ENCODE measurements around the gene ALKBH5. TPM values are rescaled to one million over a fixed set of nuclear protein-coding genes. Genes with fewer than 3 reads are reported as not detected.
A peak's percentile ranks its signal among the peaks of the same experiment; 100 is the strongest.

The ALKBH5 gene
- total RNA-seq, 1 experiment from 2014 or later: 119 TPM

GRCh38 chr17:18247613-18248001, 64.0 kb downstream of the ALKBH5 start:
- ChIA-PET POLR2A (ENCODE audit: low non-redundant PET) (no interaction called here), CTCF (no interaction called here)
- peaks cover 39% of the 10 kb centered on the region for H3K36me3 ChIP-seq (ENCODE audit: insufficient read depth, low read length, poor library complexity, severe bottlenecking)
- no TSS peak for BruUV-seq (replicated peaks)
- H3K27me3 ChIP-seq (replicated peaks; ENCODE audit: insufficient read depth, low read depth, low read length, poor library complexity): no peaks in the 10 kb centered on the region
- no peaks in the 10 kb centered on the region for H3K9me3 ChIP-seq (ENCODE audit: low read depth, low read length, poor library complexity, severe bottlenecking)
- H3K4me3 ChIP-seq (ENCODE audit: low read depth, low read length, poor library complexity, severe bottlenecking): no peak overlapping the region
- H3K4me1 ChIP-seq (ENCODE audit: insufficient read depth, low read length, poor library complexity, severe bottlenecking): no peaks in the 10 kb centered on the region
- DNase-seq (ENCODE audit: low spot score): no peak
- intact Hi-C loops (cut with micrococcal nuclease; ENCODE audit: unreplicated experiment): no loop called here
- TF ChIP-seq CTCF (conservative IDR thresholded peaks at IDR 0.05; ENCODE audit: low read depth, low read length): no peak
- TF ChIP-seq EZH2 (IDR thresholded peaks at IDR 0.05; ENCODE audit: borderline replicate concordance, low read depth, low read length, poor library complexity, severe bottlenecking): no peak
- H3K27ac ChIP-seq (ENCODE audit: low read depth, low read length, poor library complexity, severe bottlenecking): no peak overlapping the region

GRCh38 chr17:18248300-18248731, 64.7 kb downstream of the ALKBH5 start:
- no TSS peak for BruUV-seq (replicated peaks)
- H3K27me3 ChIP-seq (replicated peaks; ENCODE audit: insufficient read depth, low read depth, low read length, poor library complexity): no peaks in the 10 kb centered on the region
- DNase-seq (ENCODE audit: low spot score): peak; percentile 84
- ChIA-PET CTCF (interaction anchor here (0.6 kb wide), 1 partner anchor 352 kb away, joined by 5 read pairs; no protein-coding TSS in a partner anchor), POLR2A (ENCODE audit: low non-redundant PET) (no interaction called here)
- H3K4me1 ChIP-seq (ENCODE audit: insufficient read depth, low read length, poor library complexity, severe bottlenecking): no peaks in the 10 kb centered on the region
- intact Hi-C loops (cut with micrococcal nuclease; ENCODE audit: unreplicated experiment): no loop called here
- H3K9me3 ChIP-seq (ENCODE audit: low read depth, low read length, poor library complexity, severe bottlenecking): no peaks in the 10 kb centered on the region
- peaks cover 39% of the 10 kb centered on the region for H3K36me3 ChIP-seq (ENCODE audit: insufficient read depth, low read length, poor library complexity, severe bottlenecking)
- H3K4me3 ChIP-seq (ENCODE audit: low read depth, low read length, poor library complexity, severe bottlenecking): no peak overlapping the region
- no peak overlapping the region for H3K27ac ChIP-seq (ENCODE audit: low read depth, low read length, poor library complexity, severe bottlenecking)
- TF ChIP-seq CTCF (conservative IDR thresholded peaks at IDR 0.05; ENCODE audit: low read depth, low read length): peak; percentile 78
- TF ChIP-seq EZH2 (IDR thresholded peaks at IDR 0.05; ENCODE audit: borderline replicate concordance, low read depth, low read length, poor library complexity, severe bottlenecking): no peak

- Histone ChIP-seq H3K27me3 (replicated peaks; ENCODE audit: insufficient read depth, low read depth, low read length, poor library complexity) (no peaks in the 10 kb centered on the region), H3K27ac (ENCODE audit: low read depth, low read length, poor library complexity, severe bottlenecking) (no peak overlapping the region), H3K36me3 (ENCODE audit: insufficient read depth, low read length, poor library complexity, severe bottlenecking) (peaks cover 41% of the 10 kb centered on the region), H3K9me3 (ENCODE audit: low read depth, low read length, poor library complexity, severe bottlenecking) (no peaks in the 10 kb centered on the region), H3K4me1 (ENCODE audit: insufficient read depth, low read length, poor library complexity, severe bottlenecking) (no peaks in the 10 kb centered on the region), H3K4me3 (ENCODE audit: low read depth, low read length, poor library complexity, severe bottlenecking) (no peak overlapping the region)
- intact Hi-C loops (cut with micrococcal nuclease; ENCODE audit: unreplicated experiment): no loop called here
- CTCF ChIA-PET: interaction anchor here (0.6 kb wide), 1 partner anchor 351 kb away, joined by 5 read pairs; no protein-coding TSS in a partner anchor
- no TSS peak for BruUV-seq (replicated peaks)
- DNase-seq (ENCODE audit: low spot score): no peak
- POLR2A ChIA-PET (ENCODE audit: low non-redundant PET): no interaction called here
- TF ChIP-seq EZH2 (IDR thresholded peaks at IDR 0.05; ENCODE audit: borderline replicate concordance, low read depth, low read length, poor library complexity, severe bottlenecking) (no peak), CTCF (conservative IDR thresholded peaks at IDR 0.05; ENCODE audit: low read depth, low read length) (no peak)
Measured at GRCh38 chr17:18248811-18249210, 65.2 kb downstream of the ALKBH5 start.

Measured in A673 (cell line).